ENCODE results near the gene GUK1. TPM values are rescaled to one million over a fixed set of nuclear protein-coding genes. Genes with fewer than 3 reads are reported as not detected.

The GUK1 gene
- total RNA-seq, result 127 and 438 TPM in 2 replicates

DNA sequence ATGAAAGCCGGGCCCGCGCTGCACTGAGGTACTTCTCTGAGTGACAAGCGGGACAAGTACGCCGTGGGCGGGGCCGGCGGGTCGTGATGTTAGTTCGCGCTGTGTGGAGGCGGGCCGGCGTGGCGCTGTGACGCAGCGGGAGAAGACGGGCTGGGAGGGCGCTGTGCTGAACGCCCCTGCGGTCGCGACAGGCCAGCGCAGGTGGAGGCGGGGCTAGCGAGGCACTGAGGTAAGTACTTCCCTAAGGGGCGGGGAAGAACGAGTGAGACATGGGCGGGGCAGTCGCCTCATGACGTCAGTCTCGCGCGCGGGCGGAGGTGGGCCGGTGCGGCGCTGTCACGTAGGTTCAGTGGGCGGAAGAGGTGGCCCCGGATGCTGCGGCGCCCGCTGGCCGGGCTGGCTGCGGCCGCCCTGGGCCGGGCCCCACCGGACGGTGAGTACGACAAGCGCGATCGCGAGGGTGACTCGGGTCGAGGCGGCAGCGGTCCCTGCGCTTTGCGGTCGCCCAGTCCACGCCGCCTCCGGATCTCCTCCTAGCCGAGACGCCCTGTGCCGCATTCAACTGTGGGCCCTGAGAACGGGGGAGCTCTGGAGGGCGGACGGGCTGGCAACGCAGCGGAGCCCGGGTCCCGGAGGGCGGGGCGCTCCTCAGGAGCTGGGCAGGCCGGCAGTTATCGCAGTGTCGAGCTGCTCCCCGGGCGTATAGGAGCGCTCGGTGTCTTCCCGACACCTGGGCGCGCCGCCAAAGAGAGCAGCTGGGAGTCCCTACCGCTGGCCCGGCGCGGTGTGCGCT lies at the start of gene GUK1:
TSS of gene GUK1 (plus strand) at position 349 of the 793 bp plus-strand sequence. CDS start at position 373, 24 bp downstream.
- DNase-seq (ENCODE audit: low read depth), result peak; percentile 96

- DNase-seq (ENCODE audit: low read depth), result peak; percentile 41
Measured at GRCh38 chr1:228090613-228091081, 49.4 kb upstream of the GUK1 start.

GRCh38 chr1:228091084-228091483 lies 49.0 kb upstream of the GUK1 start:
- no peak for DNase-seq (ENCODE audit: low read depth)

GRCh38 chr1:228092342-228093049 lies 47.6 kb upstream of the GUK1 start:
- DNase-seq (ENCODE audit: low read depth), result no peak

- no peak for DNase-seq (ENCODE audit: low read depth)
Measured at GRCh38 chr1:228093050-228093906, 46.8 kb upstream of the GUK1 start.

GRCh38 chr1:228094432-228095016 lies 45.6 kb upstream of the GUK1 start:
- no peak for DNase-seq (ENCODE audit: low read depth)

- DNase-seq (ENCODE audit: low read depth), result no peak
Measured at GRCh38 chr1:228095161-228095560, 44.9 kb upstream of the GUK1 start.

DNA sequence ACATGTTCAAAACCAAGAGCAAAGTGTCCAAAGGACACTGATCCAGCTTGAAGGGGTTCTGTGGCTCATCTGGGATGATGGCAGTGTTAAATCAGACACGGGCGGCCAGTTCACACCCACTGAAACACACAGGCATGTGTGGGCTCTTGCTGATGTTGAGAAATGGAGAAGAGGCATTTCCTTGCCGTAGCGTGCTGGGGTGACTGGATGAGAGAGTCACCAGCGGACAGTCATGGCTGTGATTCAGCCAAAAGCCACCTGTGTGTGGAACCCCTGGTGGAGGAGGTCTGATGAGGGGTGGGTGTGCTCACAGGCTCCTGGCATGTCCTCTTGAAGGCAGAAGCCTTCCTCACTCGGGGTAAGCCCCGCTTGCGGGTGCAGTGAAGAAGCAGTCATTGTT lies 44.1 kb upstream of the GUK1 start:
- no peak for DNase-seq (ENCODE audit: low read depth)

DNA sequence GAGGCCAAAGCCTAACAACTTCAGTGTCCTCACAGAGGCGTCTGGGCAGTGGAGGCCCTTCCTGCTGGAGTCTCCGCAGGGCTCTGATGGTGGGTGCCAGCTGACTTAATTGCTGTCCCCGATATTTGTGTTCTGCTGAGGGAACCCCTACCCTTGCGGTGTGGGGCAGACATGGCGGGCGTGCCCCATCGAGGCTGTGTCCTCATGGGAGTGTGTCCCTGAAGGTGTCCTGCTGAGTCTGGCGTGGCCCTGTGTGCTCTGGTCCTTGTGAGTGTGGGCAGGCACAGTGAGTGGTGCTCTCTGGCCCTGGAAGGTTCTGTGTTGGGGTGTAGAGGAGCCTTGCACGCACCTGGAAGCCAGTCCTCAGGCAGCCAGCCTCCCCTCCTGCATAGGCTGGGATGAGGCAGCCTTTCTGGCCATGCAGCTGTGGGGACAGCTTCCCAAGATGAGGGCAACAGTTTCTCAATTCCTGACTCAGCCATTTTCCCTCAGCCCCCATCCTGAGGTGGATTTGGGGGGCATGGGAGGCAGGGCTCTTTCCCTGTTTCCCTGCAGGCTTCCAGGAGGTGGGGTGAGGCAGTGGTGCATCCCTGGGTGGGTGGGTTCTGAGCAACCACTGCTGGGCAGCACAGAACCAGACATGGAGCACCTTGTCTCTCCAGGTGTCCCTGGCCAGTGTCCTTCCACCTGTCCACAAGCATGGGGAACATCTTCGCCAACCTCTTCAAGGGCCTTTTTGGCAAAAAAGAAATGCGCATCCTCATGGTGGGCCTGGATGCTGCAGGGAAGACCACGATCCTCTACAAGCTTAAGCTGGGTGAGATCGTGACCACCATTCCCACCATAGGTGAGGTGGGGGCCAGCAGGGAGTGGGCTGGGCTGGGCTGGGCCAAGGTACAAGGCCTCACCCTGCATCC lies 43.4 kb upstream of the GUK1 start:
- no peak for DNase-seq (ENCODE audit: low read depth)

DNA sequence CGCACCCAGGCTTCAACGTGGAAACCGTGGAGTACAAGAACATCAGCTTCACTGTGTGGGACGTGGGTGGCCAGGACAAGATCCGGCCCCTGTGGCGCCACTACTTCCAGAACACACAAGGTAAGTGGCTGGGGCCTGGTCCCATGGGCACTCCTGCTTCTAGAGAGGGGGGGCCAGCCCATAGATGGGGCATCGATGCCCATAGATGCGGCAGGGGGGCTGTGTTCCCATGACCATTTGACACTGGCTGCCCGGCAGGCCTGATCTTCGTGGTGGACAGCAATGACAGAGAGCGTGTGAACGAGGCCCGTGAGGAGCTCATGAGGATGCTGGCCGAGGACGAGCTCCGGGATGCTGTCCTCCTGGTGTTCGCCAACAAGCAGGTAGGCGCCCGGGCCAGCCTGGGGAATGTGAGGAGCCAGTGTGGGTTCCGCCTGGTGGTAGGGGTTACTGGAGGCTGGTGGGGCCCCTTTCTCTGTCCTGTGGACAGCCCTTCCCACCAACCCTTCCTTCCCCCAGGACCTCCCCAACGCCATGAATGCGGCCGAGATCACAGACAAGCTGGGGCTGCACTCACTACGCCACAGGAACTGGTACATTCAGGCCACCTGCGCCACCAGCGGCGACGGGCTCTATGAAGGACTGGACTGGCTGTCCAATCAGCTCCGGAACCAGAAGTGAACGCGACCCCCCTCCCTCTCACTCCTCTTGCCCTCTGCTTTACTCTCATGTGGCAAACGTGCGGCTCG lies 42.6 kb upstream of the GUK1 start:
- no peak for DNase-seq (ENCODE audit: low read depth)

DNA sequence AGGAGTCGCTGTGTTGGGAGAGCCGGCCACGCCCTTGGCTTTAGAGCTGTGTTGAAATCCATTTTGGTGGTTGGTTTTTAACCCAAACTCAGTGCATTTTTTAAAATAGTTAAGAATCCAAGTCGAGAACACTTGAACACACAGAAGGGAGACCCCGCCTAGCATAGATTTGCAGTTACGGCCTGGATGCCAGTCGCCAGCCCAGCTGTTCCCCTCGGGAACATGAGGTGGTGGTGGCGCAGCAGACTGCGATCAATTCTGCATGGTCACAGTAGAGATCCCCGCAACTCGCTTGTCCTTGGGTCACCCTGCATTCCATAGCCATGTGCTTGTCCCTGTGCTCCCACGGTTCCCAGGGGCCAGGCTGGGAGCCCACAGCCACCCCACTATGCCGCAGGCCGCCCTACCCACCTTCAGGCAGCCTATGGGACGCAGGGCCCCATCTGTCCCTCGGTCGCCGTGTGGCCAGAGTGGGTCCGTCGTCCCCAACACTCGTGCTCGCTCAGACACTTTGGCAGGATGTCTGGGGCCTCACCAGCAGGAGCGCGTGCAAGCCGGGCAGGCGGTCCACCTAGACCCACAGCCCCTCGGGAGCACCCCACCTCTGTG lies 41.7 kb upstream of the GUK1 start:
- no peak for DNase-seq (ENCODE audit: low read depth)

DNA sequence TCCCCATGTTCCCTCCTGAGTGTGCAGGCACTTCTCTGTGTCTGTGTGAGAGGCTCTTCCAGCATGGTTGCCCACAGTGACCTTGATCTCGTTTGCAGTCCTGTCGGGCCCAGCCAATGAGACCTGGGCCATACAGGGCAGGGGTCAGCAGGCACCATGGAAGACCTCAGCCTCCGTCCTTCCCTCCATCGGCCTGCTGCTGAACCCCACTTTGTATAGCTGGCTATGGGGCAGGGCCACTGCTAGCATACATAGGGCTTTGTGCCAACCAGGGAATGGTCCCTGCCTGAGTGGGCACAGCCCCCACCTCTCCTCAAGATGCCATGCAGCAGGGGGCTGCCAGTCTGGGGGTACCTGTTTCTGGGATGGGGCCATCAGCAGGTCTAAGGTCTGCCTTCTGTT lies 40.7 kb upstream of the GUK1 start:
- DNase-seq (ENCODE audit: low read depth), result no peak

GRCh38 chr1:228100822-228101613 lies 39.1 kb upstream of the GUK1 start:
- DNase-seq (ENCODE audit: low read depth), result no peak

DNA sequence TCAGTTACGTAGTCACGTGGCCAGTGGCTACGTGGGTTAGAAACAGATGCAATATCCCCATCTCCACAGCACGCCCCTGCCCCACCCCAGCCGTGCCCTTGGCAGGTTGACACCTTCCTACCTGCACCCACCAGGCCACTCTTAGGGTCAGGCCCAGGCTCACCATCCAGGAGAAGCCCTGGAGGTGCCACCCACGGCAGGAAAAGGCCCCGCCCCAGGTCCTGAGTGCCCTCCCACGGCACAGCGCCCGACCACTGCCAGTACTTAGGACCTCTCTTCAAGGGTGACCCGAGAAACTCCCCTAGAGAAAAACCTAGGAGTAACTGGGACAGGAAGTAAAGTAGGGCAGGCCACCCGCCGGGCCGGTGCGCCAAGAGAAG lies 38.5 kb upstream of the GUK1 start:
- DNase-seq (ENCODE audit: low read depth), result no peak

DNA sequence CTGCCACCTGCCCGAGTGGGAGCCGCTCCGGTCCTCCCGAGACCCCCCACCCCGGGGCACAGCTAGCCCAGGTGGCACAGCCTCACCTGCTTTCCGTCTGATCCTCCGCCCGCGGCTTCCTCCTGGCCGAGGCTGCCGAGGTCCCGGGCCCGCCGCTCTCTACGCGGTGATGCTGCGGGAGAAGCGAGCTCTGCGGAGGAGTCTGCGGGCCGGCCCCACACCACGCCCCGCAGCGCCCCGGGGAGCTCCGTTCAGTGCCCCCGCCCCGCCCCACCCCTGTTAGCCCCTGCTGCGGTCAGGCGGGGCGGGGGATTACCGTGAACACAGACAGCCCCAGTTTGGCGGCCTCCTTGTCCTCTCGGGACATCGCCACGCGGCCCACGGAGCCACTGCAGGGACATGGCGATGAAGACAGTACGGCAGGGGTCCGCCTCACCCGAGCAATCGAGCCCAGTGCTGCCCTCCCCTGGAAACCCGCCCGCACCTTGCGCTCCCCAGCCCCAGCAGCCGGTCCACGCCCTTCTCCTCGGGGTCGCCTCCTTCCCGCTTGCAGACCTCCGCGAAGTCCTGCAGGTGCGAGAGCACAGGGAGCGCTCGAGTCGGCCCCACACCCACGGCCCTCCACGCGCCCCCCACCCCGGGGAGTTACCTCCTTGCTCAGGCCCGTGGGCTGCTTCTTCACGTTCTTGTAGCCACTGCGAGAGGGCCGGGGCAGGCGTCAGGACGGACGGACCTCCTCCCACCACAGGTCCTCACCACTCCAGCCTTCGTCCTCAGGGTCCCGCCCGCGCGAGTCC lies 37.9 kb upstream of the GUK1 start:
- no peak for DNase-seq (ENCODE audit: low read depth)

DNA sequence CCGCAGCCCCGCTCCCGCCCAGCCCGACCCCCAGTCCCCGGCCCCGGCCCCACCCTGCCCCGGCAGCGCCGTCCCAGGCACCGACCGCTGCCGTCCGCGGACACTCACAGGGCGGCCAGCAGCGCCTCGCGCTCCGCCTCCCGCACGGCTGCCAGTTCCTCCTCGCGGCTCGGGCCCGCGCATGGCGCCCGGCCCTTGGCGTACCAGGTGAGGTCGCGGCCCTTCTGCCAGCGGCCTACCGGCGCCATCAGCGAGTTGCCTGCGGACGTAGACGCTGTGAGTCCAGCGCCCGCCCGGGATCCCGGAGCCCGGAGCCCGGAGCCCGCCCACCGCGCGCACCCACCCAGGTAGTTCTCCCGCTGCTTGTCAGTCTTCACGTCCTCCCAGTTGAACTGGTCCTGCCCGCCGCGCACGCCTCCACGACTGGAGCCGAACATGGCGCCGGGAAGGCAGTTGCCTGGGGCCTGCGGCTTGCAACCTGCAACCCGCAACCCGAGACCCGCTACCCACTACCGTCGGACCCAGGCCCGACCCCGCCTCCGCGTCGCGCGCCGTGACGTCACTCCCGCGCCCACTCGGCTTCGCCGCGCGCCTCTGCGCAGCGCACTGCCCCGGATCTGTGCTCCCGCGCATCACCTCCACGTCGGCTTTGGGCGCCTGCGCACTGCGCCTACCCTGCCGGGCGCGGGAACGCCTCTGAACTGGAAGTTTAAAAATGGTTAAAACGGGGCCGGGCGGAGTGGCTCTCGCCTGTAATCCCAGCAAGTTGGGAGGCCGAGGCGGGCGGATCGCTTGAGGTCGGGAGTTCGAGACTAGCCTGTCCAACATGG lies 37.1 kb upstream of the GUK1 start, which contains the start of gene C1orf35:
TSS of gene C1orf35 (minus strand) at position 535 of the 830 bp plus-strand sequence. CDS start at position 437, 98 bp downstream.
- peak; percentile 74 for DNase-seq (ENCODE audit: low read depth)

All from renal cortical epithelial cell (primary cell).